Measurements from ENCODE around the gene RNF217. TPM values are rescaled to one million over a fixed set of nuclear protein-coding genes. Genes with fewer than 3 reads are reported as not detected.

RNF217 gene
- total RNA-seq, 4 donors from 2014 or later = 6.0 to 24.3 (median 16.0) TPM

DNA sequence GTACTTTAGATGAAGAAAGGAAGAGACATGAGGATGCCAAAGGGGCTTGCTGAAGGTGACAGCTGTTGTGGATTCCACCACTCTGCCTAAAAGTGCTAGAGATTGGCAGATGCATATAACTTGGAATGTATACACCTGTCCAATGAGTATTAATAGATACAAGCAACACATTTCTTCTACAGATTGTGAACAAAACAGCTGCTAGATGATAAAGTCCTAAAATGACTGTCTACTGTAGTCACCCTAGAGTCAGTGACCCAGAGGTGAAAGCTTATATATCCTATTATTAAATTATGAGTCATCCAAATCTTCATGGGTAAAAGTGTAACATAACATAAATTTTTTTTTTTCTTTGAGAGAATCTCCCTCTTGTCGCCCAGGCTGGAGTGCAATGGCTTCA is 5.2 kb downstream of the RNF217 start:
- Histone ChIP-seq H3K27me3 (no peaks in the 10 kb centered on the region), H3K4me1 (peaks cover 0 to 42% (median 13%) of the 10 kb centered on the region in 4 donors), H3K36me3 (no peaks in the 10 kb centered on the region), H3K4me3 (no peak overlapping the region), H3K9me3 (no peaks in the 10 kb centered on the region), H3K27ac (peak overlapping the region in 2 of 4 donors; percentile 8 to 17)
- 82 to 100% methylated on average over 1 of the region's 1 CpG for WGBS, 2 donors (ENCODE audit: low coverage in 1 of 2)
- DNase-seq = no peak
- no peak for TF ChIP-seq EP300 (IDR thresholded peaks at IDR 0.05; ENCODE audit: low read depth)
- TF ChIP-seq, protein P1, sequence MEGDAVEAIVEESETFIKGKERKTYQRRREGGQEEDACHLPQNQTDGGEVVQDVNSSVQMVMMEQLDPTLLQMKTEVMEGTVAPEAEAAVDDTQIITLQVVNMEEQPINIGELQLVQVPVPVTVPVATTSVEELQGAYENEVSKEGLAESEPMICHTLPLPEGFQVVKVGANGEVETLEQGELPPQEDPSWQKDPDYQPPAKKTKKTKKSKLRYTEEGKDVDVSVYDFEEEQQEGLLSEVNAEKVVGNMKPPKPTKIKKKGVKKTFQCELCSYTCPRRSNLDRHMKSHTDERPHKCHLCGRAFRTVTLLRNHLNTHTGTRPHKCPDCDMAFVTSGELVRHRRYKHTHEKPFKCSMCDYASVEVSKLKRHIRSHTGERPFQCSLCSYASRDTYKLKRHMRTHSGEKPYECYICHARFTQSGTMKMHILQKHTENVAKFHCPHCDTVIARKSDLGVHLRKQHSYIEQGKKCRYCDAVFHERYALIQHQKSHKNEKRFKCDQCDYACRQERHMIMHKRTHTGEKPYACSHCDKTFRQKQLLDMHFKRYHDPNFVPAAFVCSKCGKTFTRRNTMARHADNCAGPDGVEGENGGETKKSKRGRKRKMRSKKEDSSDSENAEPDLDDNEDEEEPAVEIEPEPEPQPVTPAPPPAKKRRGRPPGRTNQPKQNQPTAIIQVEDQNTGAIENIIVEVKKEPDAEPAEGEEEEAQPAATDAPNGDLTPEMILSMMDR (IDR thresholded peaks at IDR 0.05) = no peak
- intact Hi-C loops (cut with DNase I; ENCODE audit: low total_unique reads) = no loop called here
- in situ Hi-C loops (cut with MboI; ENCODE audit: low pct_ligation_motif_present in 1 of 4, low pct_unique_long_range_greater_than_20kb in 1 of 4, low sequenced_read_pairs in 3 of 4) = no loop called here

DNA sequence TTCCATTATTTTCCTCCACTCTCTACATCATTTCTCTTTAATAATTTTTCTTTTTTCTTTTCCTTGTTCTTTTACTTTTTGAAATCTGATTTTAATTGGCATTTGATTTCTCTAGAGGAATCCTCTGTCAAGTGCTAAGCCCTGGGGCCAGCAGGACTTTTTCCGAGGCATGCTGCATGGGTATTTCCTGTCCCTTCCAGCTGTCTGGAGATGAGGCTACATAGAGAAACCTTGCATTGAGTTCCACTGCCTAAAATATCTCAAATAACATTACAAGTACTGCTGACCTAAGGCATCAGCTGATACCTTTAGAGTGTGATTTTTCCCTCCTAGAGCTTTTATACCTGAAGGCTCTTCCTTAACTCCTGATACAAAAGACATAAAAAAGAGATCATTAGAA is 6.2 kb downstream of the RNF217 start:
- 70% methylated on average over 1 of the region's 1 CpG; no CpG with 5 or more reads in 1 of the 2 donors for WGBS, 2 donors (ENCODE audit: low coverage in 1 of 2)
- no peak overlapping the region for H3K27ac ChIP-seq
- H3K27me3 ChIP-seq = no peaks in the 10 kb centered on the region
- no peaks in the 10 kb centered on the region for H3K36me3 ChIP-seq
- no peak for DNase-seq
- no peak overlapping the region for H3K4me3 ChIP-seq
- H3K4me1 ChIP-seq = peaks cover 0 to 42% (median 10%) of the 10 kb centered on the region in 4 donors
- intact Hi-C loops (cut with DNase I; ENCODE audit: low total_unique reads) = no loop called here
- H3K9me3 ChIP-seq = no peaks in the 10 kb centered on the region
- in situ Hi-C loops (cut with MboI; ENCODE audit: low pct_ligation_motif_present in 1 of 4, low pct_unique_long_range_greater_than_20kb in 1 of 4, low sequenced_read_pairs in 3 of 4) = no loop called here
- no peak for TF ChIP-seq POLR2AphosphoS5 (IDR thresholded peaks at IDR 0.05)
- no peak for TF ChIP-seq POLR2A (IDR thresholded peaks at IDR 0.05)

DNA sequence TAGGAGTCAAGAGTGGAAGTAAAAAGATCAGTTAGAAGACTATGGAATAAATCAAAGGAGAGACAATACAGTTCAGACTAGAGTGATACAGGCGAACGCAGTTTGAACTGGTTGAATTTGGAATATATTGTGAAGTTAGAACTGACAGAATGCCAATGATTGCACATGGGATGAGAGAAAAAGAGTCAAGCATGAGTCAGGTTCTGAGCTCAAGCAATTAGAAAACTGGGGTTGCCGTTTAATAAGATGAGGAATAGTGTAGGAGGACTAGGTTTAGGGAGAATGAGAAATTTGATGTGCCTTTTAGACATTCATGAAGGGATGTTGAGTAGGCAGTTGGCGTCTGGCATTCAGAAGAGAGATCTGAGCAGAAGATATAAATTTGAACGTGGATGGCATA is 8.0 kb downstream of the RNF217 start:
- H3K4me1 ChIP-seq = peaks cover 0 to 35% (median 8%) of the 10 kb centered on the region in 4 donors
- intact Hi-C loops (cut with DNase I; ENCODE audit: low total_unique reads) (no loop called here), in situ Hi-C loops (cut with MboI; ENCODE audit: low pct_ligation_motif_present in 1 of 4, low pct_unique_long_range_greater_than_20kb in 1 of 4, low sequenced_read_pairs in 3 of 4) (no loop called here)
- WGBS, 2 donors (ENCODE audit: low coverage in 1 of 2) = 75 to 88% methylated on average over 5 of the region's 5 CpGs
- no peak for DNase-seq
- H3K4me3 ChIP-seq = no peak overlapping the region
- H3K9me3 ChIP-seq = no peaks in the 10 kb centered on the region
- H3K36me3 ChIP-seq = no peaks in the 10 kb centered on the region
- TF ChIP-seq POLR2A (IDR thresholded peaks at IDR 0.05) = no peak
- TF ChIP-seq, protein P1 (IDR thresholded peaks at IDR 0.05) = no peak
- no peak for TF ChIP-seq POLR2AphosphoS5 (IDR thresholded peaks at IDR 0.05)
- no peak for TF ChIP-seq EP300 (IDR thresholded peaks at IDR 0.05; ENCODE audit: low read depth)
- H3K27me3 ChIP-seq = no peaks in the 10 kb centered on the region
- H3K27ac ChIP-seq = no peak overlapping the region

DNA sequence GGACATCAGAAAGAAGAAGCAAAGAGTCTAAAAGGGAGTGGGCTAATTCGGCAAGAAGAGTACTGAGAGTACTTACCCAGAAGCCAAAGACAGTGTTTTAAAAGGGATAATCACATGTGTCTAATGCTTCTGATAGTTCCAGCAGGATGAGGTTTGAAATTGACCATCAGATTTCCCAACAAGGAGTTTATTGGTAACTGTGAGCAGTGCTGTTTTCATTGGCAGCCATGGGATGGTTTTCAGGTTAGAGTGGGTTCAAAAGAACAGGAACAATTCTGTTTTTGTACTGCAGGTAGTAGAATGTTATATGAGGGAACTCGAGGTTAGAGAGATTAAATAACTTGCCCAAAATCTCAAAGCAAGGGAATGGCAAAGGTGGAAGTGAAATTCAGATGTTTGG is 8.5 kb downstream of the RNF217 start:
- Histone ChIP-seq H3K9me3 (no peaks in the 10 kb centered on the region), H3K4me1 (peaks cover 0 to 34% (median 6%) of the 10 kb centered on the region in 4 donors), H3K27ac (no peak overlapping the region), H3K4me3 (no peak overlapping the region), H3K27me3 (no peaks in the 10 kb centered on the region), H3K36me3 (no peaks in the 10 kb centered on the region)
- no peak for DNase-seq
- WGBS, 2 donors (ENCODE audit: low coverage in 1 of 2) = 69 to 70% methylated on average over 2 of the region's 2 CpGs
- TF ChIP-seq, protein P1 (IDR thresholded peaks at IDR 0.05) = no peak
- no peak for TF ChIP-seq EP300 (IDR thresholded peaks at IDR 0.05; ENCODE audit: low read depth)
- TF ChIP-seq POLR2AphosphoS5 (IDR thresholded peaks at IDR 0.05) = no peak
- TF ChIP-seq POLR2A (IDR thresholded peaks at IDR 0.05) = no peak
- intact Hi-C loops (cut with DNase I; ENCODE audit: low total_unique reads) = no loop called here
- in situ Hi-C loops (cut with MboI; ENCODE audit: low pct_ligation_motif_present in 1 of 4, low pct_unique_long_range_greater_than_20kb in 1 of 4, low sequenced_read_pairs in 3 of 4) = no loop called here

DNA sequence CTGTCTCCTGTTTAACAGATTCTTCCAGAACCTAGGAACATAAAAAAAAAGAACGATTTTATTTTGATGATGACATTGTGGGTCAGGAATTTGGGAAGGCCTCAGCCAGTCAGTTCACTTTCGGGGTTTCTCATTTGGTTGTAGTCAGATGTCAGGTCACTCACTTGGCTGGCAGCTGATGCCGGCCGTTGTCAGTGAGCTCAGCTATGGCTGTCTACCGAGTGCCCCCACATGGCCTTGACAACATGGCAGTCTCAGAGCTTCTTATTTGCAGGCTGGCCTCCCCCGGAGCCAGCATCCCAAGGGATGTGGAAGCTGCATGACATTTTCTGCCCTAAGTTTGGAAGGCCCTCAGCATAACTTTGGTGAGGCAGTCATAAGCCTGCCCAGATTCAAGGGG is 11.5 kb downstream of the RNF217 start:
- Histone ChIP-seq H3K9me3 (no peaks in the 10 kb centered on the region), H3K4me1 (peaks cover 0 to 18% (median 6%) of the 10 kb centered on the region in 4 donors), H3K4me3 (no peak overlapping the region), H3K36me3 (peaks cover 0 to 8% (median 4%) of the 10 kb centered on the region in 4 donors), H3K27me3 (no peaks in the 10 kb centered on the region), H3K27ac (no peak overlapping the region)
- no peak for DNase-seq
- WGBS, 2 donors (ENCODE audit: low coverage in 1 of 2) = 67 to 89% methylated on average over 1 to 6 of the region's 6 CpGs
- intact Hi-C loops (cut with DNase I; ENCODE audit: low total_unique reads) (no loop called here), in situ Hi-C loops (cut with MboI; ENCODE audit: low pct_ligation_motif_present in 1 of 4, low pct_unique_long_range_greater_than_20kb in 1 of 4, low sequenced_read_pairs in 3 of 4) (no loop called here)
- TF ChIP-seq POLR2A (IDR thresholded peaks at IDR 0.05) (no peak), POLR2AphosphoS5 (IDR thresholded peaks at IDR 0.05) (no peak), EP300 (IDR thresholded peaks at IDR 0.05; ENCODE audit: low read depth) (no peak)
- TF ChIP-seq, protein P1 (IDR thresholded peaks at IDR 0.05) = no peak

Data from transverse colon (tissue), 4 donors.